HG03095 (cell line): ENCODE results near the gene TIFAB.

ENCODE experiments used
- ATAC-seq: cut with Tn5 transposase; IDR thresholded peaks from one replicate; pipeline ENCODE4 v1.9.1; 2021; ENCODE audit warnings: moderate library complexity; ENCODE audit not compliant: unreplicated experiment

The TIFAB gene

GRCh38 chr5:135460246-135461033 lies 8.3 kb upstream of the TIFAB start:
- ATAC-seq = no peak

DNA sequence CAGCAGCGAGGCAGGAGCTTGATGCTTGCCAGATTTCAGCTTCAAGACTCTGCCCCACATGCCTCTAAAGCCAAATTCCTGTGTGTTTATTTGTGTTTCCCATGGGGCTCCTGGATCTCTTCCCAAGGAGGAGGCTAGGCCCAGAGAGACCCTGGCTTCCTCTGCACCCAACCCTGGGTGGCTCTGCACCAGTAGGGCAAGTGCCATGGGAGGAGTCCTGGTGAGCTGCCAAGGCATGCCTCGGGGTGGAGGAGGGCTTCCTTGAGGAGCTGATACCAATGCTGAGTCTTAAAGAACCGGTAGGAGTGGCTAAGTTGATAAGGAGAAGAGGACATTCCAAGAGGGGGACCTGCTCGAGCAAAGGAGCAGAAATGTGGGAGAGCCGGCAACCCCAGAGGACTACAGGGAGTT lies 6.8 kb upstream of the TIFAB start:
- no peak for ATAC-seq

DNA sequence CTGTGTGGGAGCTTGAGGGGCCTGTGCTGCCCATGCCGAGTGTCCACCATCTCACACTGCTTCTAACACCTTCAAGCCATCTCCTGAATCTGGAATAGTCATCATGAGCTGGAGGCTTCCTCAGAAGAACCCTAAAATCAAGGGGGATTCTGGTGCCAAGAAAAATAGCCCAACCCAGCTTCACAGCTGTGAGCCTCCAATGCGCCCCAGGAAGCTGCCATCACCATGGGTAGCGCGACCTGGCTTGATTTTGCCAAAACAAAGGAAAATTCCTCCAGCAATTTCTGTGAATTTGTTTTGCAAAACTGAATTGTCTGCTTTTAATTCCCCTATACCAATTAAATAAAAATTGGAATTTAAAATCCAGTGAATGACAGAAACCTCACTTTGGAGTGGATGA lies 6.2 kb upstream of the TIFAB start:
- no peak for ATAC-seq

GRCh38 chr5:135457424-135458071 lies 5.4 kb upstream of the TIFAB start:
- ATAC-seq = peak; percentile 58

DNA sequence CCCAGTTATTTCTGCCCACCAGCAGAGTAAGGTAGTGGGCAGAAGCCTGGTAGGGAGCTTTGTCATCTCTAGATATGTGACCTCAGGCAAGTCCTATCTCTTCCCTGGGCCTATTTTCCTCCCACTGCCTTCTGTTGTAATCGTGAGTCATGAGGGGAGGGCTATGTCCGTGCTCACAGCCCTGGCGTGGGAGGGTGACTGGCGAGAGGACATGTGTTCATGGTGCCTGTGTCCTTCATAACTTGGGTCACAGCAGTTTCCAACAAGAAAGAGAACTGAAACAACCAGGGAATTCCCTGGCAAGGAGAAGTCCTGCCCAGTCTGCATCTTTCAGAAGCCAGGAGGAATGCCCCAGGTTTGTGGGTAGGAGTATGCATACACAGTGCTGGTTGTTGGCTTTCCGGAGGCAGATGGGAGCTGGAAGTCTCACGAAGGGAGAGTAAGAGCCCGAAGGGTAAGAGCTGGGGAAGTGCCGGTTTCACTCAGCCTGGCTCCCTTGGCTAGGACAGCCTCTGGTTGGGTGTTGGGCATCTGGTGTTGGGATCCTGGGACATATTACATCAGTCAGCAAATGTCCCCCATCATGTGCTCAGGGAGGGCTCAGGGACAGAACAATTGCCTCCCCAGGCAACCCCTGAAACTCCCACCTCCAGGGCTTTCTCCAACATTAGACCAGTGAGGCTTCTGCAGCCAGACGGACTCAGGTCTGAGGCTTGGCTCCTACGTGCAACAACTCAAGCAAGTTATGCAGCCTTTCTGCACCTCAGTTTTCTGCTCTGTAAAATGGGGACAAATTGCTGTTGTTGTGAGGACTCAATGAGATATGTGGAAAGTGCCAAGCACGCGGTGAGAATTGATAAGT lies 4.3 kb upstream of the TIFAB start:
- ATAC-seq = peak; percentile 70

- ATAC-seq = no peak
Observed at GRCh38 chr5:135455876-135456237, 3.7 kb upstream of the TIFAB start.

GRCh38 chr5:135454946-135455345 lies 2.8 kb upstream of the TIFAB start:
- no peak for ATAC-seq

DNA sequence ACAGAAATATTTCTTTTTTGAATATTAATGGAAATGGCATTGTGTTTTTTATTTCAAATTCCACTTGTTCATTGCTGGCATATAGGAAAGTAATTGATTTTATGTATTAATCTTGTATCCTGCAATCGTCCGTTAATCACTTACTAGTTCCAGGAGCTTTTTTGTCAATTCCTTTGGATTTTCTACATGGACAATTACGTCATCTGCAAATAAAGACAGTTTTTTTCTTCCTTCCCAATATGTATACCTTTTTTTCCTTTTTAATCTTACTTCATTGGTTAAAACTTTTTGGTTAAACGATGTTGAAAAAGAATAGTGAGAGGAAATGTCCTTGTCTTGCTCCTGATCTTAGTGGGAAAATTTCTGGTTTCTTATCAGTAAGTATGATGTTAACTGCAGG lies 1.5 kb upstream of the TIFAB start:
- ATAC-seq = no peak

- no peak for ATAC-seq
Observed at GRCh38 chr5:135451581-135452320, 400 bp downstream of the TIFAB start.

- no peak for ATAC-seq
Observed at GRCh38 chr5:135450952-135451351, 1.2 kb downstream of the TIFAB start.

GRCh38 chr5:135450336-135450735 lies 1.8 kb downstream of the TIFAB start:
- ATAC-seq = no peak

- no peak for ATAC-seq
Observed at GRCh38 chr5:135449644-135450043, 2.5 kb downstream of the TIFAB start.

DNA sequence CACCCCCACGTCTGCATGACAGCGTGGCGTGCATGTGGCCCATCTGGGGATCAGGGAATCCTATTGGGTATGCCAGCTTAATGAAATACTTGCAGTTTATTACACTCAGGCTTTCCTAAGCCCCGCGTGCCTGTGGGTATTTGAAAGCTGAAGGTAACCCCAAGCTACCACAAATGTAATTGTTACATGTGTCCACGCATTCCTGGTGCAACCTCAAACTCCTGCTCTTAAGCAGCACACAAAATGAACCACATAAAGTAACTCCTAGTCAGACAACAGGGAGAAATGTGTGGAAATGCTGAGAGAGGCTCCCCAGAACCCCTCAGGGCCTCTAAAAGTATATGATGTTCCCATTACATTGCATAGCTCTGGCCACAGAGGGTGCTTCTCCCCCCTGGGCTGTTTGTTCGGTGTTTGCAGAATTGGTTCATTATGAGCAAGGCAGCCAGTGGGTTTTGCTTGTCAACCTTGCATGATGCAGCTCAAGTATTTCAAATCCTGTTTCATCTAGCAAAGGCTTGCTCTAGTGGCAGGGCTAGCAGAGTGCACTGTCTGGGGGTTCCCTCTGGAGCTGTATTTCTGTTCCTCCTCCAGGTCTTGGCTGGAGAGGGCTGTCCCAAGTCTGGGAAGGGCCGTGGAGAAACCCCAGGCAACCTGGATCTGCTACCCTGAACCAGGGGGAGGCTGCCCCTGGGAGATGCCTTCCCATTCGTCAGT lies 3.2 kb downstream of the TIFAB start:
- ATAC-seq = no peak

DNA sequence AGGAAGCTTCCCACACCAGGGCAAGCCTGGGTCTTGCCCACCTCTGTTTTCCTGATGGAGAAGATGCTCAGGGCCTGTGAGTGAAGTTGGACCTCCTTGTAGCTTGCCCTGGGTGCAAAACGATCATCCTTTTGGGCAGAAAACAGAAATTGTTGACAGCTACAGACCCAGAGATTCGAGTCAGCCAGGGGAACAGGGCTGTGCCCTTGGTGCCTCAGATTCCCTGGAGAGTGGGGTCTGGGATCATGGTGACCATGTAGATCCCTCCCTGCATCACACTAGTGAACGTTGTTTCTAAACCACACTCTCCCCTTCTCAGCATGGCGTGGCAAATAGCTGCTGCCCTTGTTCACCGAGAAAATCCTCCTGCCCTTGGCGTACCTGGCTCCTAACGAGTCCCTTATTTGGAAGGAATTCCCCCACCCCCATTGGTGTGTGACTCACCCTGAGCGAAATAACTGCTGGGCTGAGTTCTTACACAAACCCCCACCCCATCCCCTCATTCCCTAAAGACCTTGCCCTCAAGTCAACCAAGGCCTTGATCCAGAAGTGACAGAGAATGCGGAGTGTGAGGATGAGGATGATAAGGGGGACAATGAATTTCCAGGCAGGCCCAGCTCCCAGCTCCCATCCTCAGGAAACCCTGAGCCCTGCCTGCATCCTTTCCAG lies 3.9 kb downstream of the TIFAB start:
- no peak for ATAC-seq

DNA sequence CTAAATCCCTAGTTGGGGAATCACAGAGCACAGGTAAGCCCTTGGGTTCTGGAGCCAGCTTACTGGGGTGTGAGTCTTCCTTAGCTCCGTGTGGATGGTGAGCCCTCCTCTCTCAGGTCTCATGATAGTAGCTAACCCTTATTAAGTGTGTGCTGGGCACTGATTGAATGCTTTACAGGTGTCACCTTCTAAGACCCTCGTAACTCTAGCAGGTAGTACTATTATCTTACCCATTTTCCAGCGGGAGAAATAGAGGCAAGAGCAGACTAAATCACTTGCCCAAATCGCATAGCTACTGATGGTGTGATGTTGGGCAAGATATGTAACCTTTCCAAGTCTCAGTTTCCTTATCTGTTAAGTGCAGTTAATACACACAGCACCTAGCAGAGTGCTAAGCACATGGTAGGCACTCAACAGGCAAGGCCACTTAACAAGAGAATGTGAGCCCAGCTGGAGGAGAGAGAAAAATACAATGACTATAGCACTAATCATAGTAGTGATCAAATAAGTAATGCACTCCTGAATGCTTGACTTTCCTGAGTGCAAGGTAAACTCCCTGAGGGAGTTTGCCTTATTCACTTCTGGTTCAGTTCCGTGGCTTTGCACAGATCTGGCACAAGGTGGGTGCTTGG lies 4.7 kb downstream of the TIFAB start, which contains the start of gene DCANP1:
DCANP1 (minus strand) TSS at position 51 of the 632 bp plus-strand sequence. CDS start 240 bp downstream, outside the sequence.
- ATAC-seq = no peak

DNA sequence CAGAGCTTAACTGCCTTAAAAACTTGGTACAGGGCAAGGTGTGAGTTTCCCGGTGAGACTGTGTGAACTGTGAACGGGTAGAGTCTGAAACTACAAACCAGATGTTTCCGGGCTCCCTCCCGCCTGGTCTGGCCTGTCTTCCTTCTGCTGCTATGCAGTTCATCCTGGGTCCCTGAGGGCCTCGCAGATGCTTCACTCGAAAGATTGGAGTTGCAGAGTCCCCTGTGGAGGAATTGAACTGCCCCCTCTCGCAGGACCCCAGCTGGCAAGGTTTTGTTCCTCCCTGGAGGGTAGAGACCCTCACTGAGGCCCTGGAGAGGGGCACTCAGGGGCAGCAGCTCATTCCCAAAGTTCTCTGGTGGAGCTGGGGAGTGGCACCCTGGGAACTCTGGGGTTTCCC lies 5.5 kb downstream of the TIFAB start:
- ATAC-seq = no peak

GRCh38 chr5:135446206-135446605 lies 5.9 kb downstream of the TIFAB start:
- ATAC-seq = no peak

DNA sequence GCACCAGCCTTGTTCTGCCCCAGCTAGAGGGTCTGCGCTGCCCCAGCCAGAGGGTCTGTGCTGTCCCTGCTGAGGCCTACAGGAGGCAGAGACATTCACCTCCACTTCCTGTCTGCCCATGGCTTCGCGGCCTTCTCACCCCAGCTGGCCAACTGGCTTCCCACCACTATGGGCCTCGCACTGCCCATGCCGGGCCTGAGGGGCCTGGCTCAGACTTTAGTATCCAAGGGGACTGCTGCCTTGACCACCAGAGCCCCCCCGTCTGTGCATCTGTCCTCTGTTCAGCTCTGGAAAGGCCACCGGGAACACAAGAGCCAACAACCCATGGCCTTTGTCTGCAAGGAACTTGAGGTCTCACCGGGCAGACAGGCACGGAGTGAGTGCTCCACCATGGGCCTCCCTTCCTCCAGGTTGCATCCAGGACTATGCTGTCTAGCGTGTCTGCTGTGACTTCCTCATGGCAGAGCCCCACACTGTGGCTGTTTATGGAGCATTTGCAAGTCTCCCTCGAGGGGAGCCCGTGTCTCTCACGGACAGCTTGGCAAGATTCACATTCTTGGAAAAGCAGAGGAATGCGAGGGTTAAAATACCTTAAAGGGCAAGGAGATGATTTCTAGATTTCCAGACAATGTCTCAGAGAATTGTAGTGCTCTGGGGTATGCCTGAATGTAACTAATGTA lies 6.7 kb downstream of the TIFAB start:
- ATAC-seq = no peak

GRCh38 chr5:135444881-135445280 lies 7.3 kb downstream of the TIFAB start:
- ATAC-seq = no peak
